Measurements from ENCODE around the gene CYP2S1. TPM values are rescaled to one million over a fixed set of nuclear protein-coding genes. Genes with fewer than 3 reads are reported as not detected.
"Not testable (repeated sequence)": the region's sequence is repeated elsewhere in the genome, so short reads cannot be mapped to it uniquely, and the experiment has no call there.

Gene CYP2S1
- total RNA-seq, 1 donor from 2014 or later = not detected

GRCh38 chr19:41225238-41226052 lies 32.4 kb downstream of the CYP2S1 start:
- peak overlapping the region; percentile 58 for H3K4me3 Mint-ChIP-seq
- POLR2A ChIA-PET = no interaction called here
- intact Hi-C loops (cut with micrococcal nuclease) = no loop called here
- H3K27ac Mint-ChIP-seq = no peak overlapping the region
- ATAC-seq (ENCODE audit: low read depth) (no peak), DNase-seq (no peak)
- H3K27me3 Mint-ChIP-seq = peaks cover 39% of the 10 kb centered on the region
- no peaks in the 10 kb centered on the region for H3K9me3 Mint-ChIP-seq
- H3K4me1 Mint-ChIP-seq = peaks cover 12% of the 10 kb centered on the region
- CTCF ChIA-PET = no interaction called here
- TF ChIP-seq, protein P1, sequence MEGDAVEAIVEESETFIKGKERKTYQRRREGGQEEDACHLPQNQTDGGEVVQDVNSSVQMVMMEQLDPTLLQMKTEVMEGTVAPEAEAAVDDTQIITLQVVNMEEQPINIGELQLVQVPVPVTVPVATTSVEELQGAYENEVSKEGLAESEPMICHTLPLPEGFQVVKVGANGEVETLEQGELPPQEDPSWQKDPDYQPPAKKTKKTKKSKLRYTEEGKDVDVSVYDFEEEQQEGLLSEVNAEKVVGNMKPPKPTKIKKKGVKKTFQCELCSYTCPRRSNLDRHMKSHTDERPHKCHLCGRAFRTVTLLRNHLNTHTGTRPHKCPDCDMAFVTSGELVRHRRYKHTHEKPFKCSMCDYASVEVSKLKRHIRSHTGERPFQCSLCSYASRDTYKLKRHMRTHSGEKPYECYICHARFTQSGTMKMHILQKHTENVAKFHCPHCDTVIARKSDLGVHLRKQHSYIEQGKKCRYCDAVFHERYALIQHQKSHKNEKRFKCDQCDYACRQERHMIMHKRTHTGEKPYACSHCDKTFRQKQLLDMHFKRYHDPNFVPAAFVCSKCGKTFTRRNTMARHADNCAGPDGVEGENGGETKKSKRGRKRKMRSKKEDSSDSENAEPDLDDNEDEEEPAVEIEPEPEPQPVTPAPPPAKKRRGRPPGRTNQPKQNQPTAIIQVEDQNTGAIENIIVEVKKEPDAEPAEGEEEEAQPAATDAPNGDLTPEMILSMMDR (IDR thresholded peaks at IDR 0.05) = no peak
- no peaks in the 10 kb centered on the region for H3K36me3 Mint-ChIP-seq (ENCODE audit: low read depth)

- no peaks in the 10 kb centered on the region for H3K9me3 Mint-ChIP-seq
- peaks cover 12% of the 10 kb centered on the region for H3K4me1 Mint-ChIP-seq
- TF ChIP-seq, protein P1 (IDR thresholded peaks at IDR 0.05) = no peak
- ATAC-seq (ENCODE audit: low read depth) = no peak
- no peak overlapping the region for H3K27ac Mint-ChIP-seq
- no peaks in the 10 kb centered on the region for H3K36me3 Mint-ChIP-seq (ENCODE audit: low read depth)
- ChIA-PET CTCF (no interaction called here), POLR2A (no interaction called here)
- intact Hi-C loops (cut with micrococcal nuclease) = no loop called here
- peaks cover 36% of the 10 kb centered on the region for H3K27me3 Mint-ChIP-seq
- H3K4me3 Mint-ChIP-seq = peak overlapping the region; percentile 66
- no peak for DNase-seq
Observed at GRCh38 chr19:41226053-41226873, 33.2 kb downstream of the CYP2S1 start.

- intact Hi-C loops (cut with micrococcal nuclease) = no loop called here
- ChIA-PET CTCF (no interaction called here), POLR2A (no interaction called here)
- Mint-ChIP-seq H3K36me3 (ENCODE audit: low read depth) (no peaks in the 10 kb centered on the region), H3K9me3 (no peaks in the 10 kb centered on the region), H3K27ac (no peak overlapping the region), H3K4me3 (no peak overlapping the region), H3K4me1 (peaks cover 12% of the 10 kb centered on the region), H3K27me3 (peaks cover 35% of the 10 kb centered on the region)
- TF ChIP-seq, protein P1 (IDR thresholded peaks at IDR 0.05) = no peak
- ATAC-seq (ENCODE audit: low read depth) (no peak), DNase-seq (no peak)
Observed at GRCh38 chr19:41226874-41227390, 33.9 kb downstream of the CYP2S1 start.

- intact Hi-C loops (cut with micrococcal nuclease) = no loop called here
- Mint-ChIP-seq H3K9me3 (no peaks in the 10 kb centered on the region), H3K27me3 (peaks cover 30% of the 10 kb centered on the region), H3K27ac (no peak overlapping the region), H3K36me3 (ENCODE audit: low read depth) (no peaks in the 10 kb centered on the region), H3K4me1 (peaks cover 12% of the 10 kb centered on the region), H3K4me3 (no peak overlapping the region)
- TF ChIP-seq, protein P1 (IDR thresholded peaks at IDR 0.05) = no peak
- DNase-seq (no peak), ATAC-seq (ENCODE audit: low read depth) (no peak)
- POLR2A ChIA-PET = no interaction called here
- CTCF ChIA-PET = no interaction called here
Observed at GRCh38 chr19:41228486-41228885, 35.5 kb downstream of the CYP2S1 start.

DNA sequence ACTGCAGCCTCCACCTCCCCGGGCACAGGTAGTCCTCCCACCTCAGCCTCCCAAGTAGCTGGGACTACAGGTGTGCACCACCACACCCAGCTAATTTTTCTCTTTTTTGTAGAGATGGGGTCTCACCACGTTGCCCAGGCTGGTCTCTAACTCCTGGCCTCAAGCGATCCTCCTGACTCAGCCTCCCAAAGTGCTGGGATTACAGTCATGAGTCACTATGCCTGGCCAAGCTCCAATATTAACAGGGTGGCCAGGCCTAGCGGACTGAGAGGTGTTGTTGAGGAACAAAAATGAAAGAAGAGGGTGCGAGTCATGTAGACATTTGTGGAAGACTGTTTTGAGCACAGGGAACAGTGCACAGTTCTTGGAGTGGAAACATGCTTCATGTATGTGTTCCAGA lies 36.3 kb downstream of the CYP2S1 start:
- Mint-ChIP-seq H3K4me1 (peaks cover 12% of the 10 kb centered on the region), H3K27me3 (peaks cover 25% of the 10 kb centered on the region)
- H3K27ac Mint-ChIP-seq; ATAC-seq (ENCODE audit: low read depth); DNase-seq; H3K36me3 Mint-ChIP-seq (ENCODE audit: low read depth); H3K9me3 Mint-ChIP-seq; POLR2A ChIA-PET; intact Hi-C loops (cut with micrococcal nuclease); H3K4me3 Mint-ChIP-seq; CTCF ChIA-PET: not testable (repeated sequence)
